HEK293T (cell line): ENCODE results near the gene GRPEL1.
A peak's percentile ranks its signal among the peaks of the same experiment; 100 is the strongest.

Experiments used
- CTCF ChIA-PET: fragments of 350-600 bp; formaldehyde crosslinking; extraction: SDS; loops from one replicate; lab custom pipeline; 2021; ENCODE audit warnings: antibody characterized with exemption, inconsistent platforms; lab: Yijun Ruan, JAX
- POLR2A ChIA-PET: fragments of 350-600 bp; formaldehyde crosslinking; extraction: SDS; loops from one replicate; lab custom pipeline; 2020; ENCODE audit warnings: antibody characterized with exemption, inconsistent platforms; lab: Yijun Ruan, JAX
- DNase-seq: peaks from one replicate; pipeline ENCODE4 v3.0.0; 2012; ENCODE audit warnings: mixed read lengths; ENCODE audit errors: extremely low spot score
- ARNT ChIP-seq: fragments of 450-650 bp; IDR thresholded peaks from 2 replicates; pipeline ENCODE4 v1.6.1; 2017; ENCODE audit warnings: mild to moderate bottlenecking
- BHLHE40 ChIP-seq: fragments of 450-650 bp; IDR thresholded peaks from 2 replicates; pipeline ENCODE4 v1.6.1; 2016; ENCODE audit warnings: mild to moderate bottlenecking, moderate library complexity, borderline replicate concordance
- CTBP1 ChIP-seq: fragments of 450-650 bp; IDR thresholded peaks from 2 replicates; pipeline ENCODE4 v1.6.1; 2016; ENCODE audit warnings: borderline replicate concordance
- ELF4 ChIP-seq: fragments of 450-650 bp; IDR thresholded peaks from 2 replicates; pipeline ENCODE4 v1.6.1; 2017; ENCODE audit warnings: antibody characterized with exemption
- FOXA1 ChIP-seq: fragments of 450-650 bp; IDR thresholded peaks from 2 replicates; pipeline ENCODE4 v1.6.1; 2016; ENCODE audit warnings: mild to moderate bottlenecking
- FOXK2 ChIP-seq: fragments of 450-650 bp; IDR thresholded peaks from 2 replicates; pipeline ENCODE4 v1.6.1; 2016; ENCODE audit warnings: mild to moderate bottlenecking
- FOXM1 ChIP-seq: fragments of 450-650 bp; IDR thresholded peaks from 2 replicates; pipeline ENCODE4 v1.6.1; 2017; ENCODE audit warnings: mild to moderate bottlenecking, borderline replicate concordance
- HDGF ChIP-seq: fragments of 450-650 bp; IDR thresholded peaks from 2 replicates; pipeline ENCODE4 v1.6.1; 2017; ENCODE audit warnings: antibody characterized with exemption, borderline replicate concordance
- L3MBTL2 ChIP-seq: fragments of 450-650 bp; conservative IDR thresholded peaks from 2 replicates; pipeline ENCODE4 v1.6.1; 2016; ENCODE audit warnings: mild to moderate bottlenecking
- LEF1 ChIP-seq: fragments of 450-650 bp; IDR thresholded peaks from 2 replicates; pipeline ENCODE4 v1.6.1; 2017; ENCODE audit warnings: mild to moderate bottlenecking, borderline replicate concordance
- NFRKB ChIP-seq: fragments of 450-650 bp; IDR thresholded peaks from 2 replicates; pipeline ENCODE4 v1.6.1; 2016; ENCODE audit warnings: mild to moderate bottlenecking, moderate library complexity
- SP1 ChIP-seq: fragments of 450-650 bp; IDR thresholded peaks from 2 replicates; pipeline ENCODE4 v1.6.1; 2017
- SUZ12 ChIP-seq: fragments of 450-650 bp; IDR thresholded peaks from 2 replicates; pipeline ENCODE4 v1.6.1; 2016; ENCODE audit warnings: mild to moderate bottlenecking
- TARDBP ChIP-seq: fragments of 450-650 bp; IDR thresholded peaks from 2 replicates; pipeline ENCODE4 v1.6.1; 2016
- ZNF384 ChIP-seq: fragments of 450-650 bp; IDR thresholded peaks from 2 replicates; pipeline ENCODE4 v1.6.1; 2016
- TF ChIP-seq, protein P1 (sequence below): fragments of 450-650 bp; IDR thresholded peaks from 2 replicates; pipeline ENCODE4 v1.6.1; 2016

The GRPEL1 gene

DNA sequence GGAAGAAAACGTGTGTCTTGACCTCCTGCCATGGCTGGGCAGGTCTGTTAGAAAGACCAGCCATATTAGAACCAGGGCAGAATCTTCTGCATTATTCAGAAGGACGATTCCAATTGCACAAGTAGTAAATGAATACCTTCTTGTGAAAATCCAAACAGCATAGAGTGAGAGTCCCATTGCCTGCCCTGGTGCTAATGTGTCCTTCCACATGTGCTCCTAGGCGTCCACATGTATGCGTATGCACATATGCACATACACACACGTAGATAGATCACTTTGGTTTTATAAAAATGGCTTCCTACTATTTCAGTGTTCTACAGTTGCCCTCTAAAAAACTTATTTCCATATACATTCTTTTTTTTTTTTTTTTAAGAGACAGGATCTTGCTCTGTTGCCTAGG is 10.2 kb upstream of the GRPEL1 start:
- ChIA-PET CTCF (interaction anchor here (0.6 kb wide), 1 partner anchor 114 kb away, joined by 6 read pairs; no protein-coding TSS in a partner anchor), POLR2A (interaction anchor here (3.0 kb wide), 1 partner anchor 9 kb away, joined by 18 read pairs; the partner anchor contains the start of gene GRPEL1)
- TF ChIP-seq TARDBP (no peak), ZNF384 (no peak), BHLHE40 (no peak), ARNT (no peak), FOXK2 (no peak), FOXA1 (no peak), CTBP1 (no peak), HDGF (no peak), SUZ12 (no peak), ELF4 (no peak), LEF1 (no peak), NFRKB (no peak), SP1 (no peak), L3MBTL2 (no peak), FOXM1 (no peak)
- TF ChIP-seq, protein P1, sequence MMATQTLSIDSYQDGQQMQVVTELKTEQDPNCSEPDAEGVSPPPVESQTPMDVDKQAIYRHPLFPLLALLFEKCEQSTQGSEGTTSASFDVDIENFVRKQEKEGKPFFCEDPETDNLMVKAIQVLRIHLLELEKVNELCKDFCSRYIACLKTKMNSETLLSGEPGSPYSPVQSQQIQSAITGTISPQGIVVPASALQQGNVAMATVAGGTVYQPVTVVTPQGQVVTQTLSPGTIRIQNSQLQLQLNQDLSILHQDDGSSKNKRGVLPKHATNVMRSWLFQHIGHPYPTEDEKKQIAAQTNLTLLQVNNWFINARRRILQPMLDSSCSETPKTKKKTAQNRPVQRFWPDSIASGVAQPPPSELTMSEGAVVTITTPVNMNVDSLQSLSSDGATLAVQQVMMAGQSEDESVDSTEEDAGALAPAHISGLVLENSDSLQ, result no peak
- DNase-seq, result no peak

DNA sequence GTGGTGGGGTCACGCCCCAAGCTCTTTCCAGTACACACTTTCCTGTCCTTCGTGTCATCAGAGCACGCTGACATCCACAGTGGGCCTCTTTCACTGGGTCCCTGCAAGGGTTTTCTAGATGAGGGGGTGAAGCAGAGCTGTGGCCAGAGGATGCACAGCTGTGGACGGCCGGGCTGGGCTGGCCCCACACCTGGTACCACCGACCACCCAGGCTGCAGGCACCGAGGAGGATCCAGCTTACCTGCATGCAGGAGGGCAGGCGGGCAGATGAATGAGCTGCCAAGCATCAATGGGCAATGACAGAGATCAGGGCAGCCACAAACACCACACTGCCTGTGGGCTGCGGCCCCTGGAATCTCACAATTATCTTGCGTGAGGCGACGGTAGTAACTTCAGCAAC is 9.5 kb upstream of the GRPEL1 start:
- DNase-seq, result no peak
- TF ChIP-seq SUZ12, result no peak
- POLR2A ChIA-PET, result interaction anchor here (3.0 kb wide), 1 partner anchor 9 kb away, joined by 18 read pairs; the partner anchor contains the start of gene GRPEL1
- CTCF ChIA-PET, result interaction anchor here (0.9 kb wide), 1 partner anchor 9 kb away, joined by 4 read pairs; the partner anchor contains the start of gene GRPEL1

DNA sequence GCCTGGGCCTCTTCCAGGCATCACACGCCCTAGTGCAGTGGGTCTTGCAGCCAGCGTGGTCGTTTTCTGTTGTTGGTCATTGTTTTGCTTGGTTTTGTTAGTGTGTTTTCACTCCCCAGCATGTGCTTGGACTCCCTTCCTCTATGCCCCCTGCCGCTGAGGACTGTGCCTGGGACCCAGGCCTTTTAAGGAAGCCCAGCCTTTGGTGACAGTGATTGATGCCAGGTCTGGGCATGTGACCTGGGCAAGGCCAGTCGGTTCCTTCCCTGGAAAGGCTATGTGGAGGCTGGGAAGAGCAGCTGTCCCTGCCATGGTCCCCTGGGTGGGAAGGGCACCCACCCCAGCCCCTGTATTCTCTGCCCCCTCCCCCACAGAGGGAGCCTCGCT is 8.8 kb upstream of the GRPEL1 start:
- CTCF ChIA-PET, result interaction anchor here (0.9 kb wide), 1 partner anchor 9 kb away, joined by 4 read pairs; the partner anchor contains the start of gene GRPEL1
- TF ChIP-seq NFRKB, result no peak
- TF ChIP-seq, protein P1, result peak; percentile 64; the same call in 1 of the 2 replicates
- POLR2A ChIA-PET, result interaction anchor here (3.0 kb wide), 1 partner anchor 8 kb away, joined by 18 read pairs; the partner anchor contains the start of gene GRPEL1
- DNase-seq, result no peak

DNA sequence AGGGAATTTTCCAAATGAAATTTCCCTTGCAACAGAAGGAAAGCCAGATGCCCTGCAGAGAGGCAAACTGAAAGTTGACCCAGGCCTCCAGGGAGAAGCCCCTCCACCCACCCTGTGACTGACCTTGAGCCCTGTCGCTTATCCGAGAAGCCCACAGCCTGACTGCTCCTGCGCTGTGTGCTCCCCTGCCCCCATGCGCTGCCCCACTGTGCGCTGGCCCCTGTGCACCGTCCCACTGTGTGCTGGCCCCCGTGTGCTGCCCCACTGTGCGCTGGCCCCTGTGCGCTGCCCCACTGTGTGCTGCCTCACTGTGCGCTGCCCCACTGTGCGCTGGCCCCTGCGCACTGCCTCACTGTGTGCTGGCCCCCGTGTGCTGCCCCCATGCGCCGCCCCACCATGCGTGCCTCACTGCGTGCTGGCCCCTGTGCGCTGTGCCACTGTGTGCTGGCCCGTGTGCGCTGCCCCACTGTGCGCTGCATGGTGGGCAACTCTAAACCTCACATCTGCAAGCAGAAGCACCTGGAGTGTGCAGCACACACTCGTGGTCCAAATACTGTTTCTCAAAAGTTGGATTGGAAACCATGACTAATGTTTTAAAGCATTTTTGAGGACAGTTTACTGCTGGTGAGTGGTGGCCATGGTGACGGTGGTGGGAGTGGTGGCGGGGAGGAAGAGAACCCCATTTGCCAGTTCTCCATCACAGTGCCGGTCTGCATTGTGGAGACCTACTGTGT is 8.3 kb upstream of the GRPEL1 start:
- TF ChIP-seq SP1, result no peak
- TF ChIP-seq ZNF384, result no peak
- no peak for TF ChIP-seq LEF1
- TF ChIP-seq FOXM1, result no peak
- TF ChIP-seq HDGF, result no peak
- TF ChIP-seq L3MBTL2, result no peak
- TF ChIP-seq TARDBP, result no peak
- TF ChIP-seq CTBP1, result no peak
- no peak for TF ChIP-seq SUZ12
- no peak for TF ChIP-seq FOXK2
- TF ChIP-seq, protein P1, result no peak
- no peak for TF ChIP-seq BHLHE40
- no peak for TF ChIP-seq FOXA1
- no peak for TF ChIP-seq NFRKB
- no peak for TF ChIP-seq ELF4
- TF ChIP-seq ARNT, result no peak
- CTCF ChIA-PET, result no interaction called here
- DNase-seq, result no peak
- POLR2A ChIA-PET, result no interaction called here

DNA sequence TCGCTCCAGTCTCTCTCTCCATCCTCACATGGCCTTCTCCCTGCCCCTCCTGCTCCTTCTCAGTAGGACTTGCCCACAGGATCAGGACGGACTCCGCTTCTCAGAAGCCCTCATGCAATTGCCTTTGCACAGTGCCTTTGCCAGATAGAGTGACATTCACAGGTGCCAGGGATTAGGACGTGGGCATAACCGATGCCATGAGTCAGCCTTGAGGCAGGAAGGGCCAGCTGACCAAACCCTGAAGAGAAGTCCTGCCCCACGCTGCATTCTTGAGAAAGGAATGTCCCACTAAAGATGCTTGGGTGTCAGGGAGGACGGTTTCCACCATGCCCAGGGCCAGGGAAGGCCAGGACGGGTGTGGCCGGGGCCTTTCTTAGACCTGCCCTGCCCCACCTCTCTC is 6.6 kb upstream of the GRPEL1 start:
- ChIA-PET POLR2A (no interaction called here), CTCF (no interaction called here)
- no peak for DNase-seq

More for the DNA sequence above, 6.6 kb upstream of the GRPEL1 start:
- TF ChIP-seq, protein P1, result no peak
- no peak for TF ChIP-seq SP1
- TF ChIP-seq FOXM1, result no peak
- no peak for TF ChIP-seq SUZ12
- TF ChIP-seq LEF1, result no peak
- TF ChIP-seq NFRKB, result no peak
- no peak for TF ChIP-seq BHLHE40
- no peak for TF ChIP-seq L3MBTL2
- TF ChIP-seq ARNT, result no peak
- TF ChIP-seq TARDBP, result no peak
- no peak for TF ChIP-seq ELF4
- no peak for TF ChIP-seq FOXK2
